T1000 (cell line): ENCODE measurements around the gene NKD1.

Experiments used
- DNase-seq: peaks from one replicate; lab custom pipeline; 2025; ENCODE audit warnings: mixed read lengths; lab: John Stamatoyannopoulos, UW

The NKD1 gene

GRCh38 chr16:50601341-50601740, 53.1 kb downstream of the NKD1 start:
- DNase-seq, result no peak

- DNase-seq, result no peak
Measured at GRCh38 chr16:50602126-50602525, 53.9 kb downstream of the NKD1 start.

DNA sequence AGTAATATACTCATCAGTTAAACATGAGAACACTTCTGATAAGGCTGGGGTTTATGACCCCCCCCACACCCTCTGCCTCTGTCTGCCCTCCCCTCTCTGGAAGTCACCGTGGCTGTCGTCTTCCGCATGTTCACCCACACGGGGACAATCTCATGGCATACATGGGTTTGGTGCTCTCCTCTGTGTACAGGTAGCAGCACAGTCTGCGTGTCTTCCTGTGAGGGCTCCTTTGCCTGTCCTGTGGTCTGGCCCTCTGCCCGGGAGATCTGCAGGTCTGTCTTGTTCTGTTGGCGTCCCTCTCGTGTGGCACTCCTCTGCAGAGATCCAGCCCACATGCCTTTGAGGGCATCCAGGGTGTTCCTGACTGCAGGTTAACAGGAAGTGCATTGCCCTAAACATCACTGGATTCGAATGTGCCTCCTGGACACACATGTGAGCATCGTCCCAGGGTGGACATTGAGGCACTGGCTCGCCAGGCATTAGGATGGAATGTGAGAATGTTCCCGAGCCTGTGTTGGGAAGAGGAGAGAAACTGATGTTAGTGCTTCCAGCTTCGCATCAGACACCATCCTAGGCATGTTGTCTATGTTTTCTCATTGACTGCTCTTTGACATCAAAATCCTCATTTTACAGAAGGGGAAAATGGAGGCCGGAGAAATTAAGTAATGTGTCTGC, 54.5 kb downstream of the NKD1 start:
- DNase-seq, result no peak

DNA sequence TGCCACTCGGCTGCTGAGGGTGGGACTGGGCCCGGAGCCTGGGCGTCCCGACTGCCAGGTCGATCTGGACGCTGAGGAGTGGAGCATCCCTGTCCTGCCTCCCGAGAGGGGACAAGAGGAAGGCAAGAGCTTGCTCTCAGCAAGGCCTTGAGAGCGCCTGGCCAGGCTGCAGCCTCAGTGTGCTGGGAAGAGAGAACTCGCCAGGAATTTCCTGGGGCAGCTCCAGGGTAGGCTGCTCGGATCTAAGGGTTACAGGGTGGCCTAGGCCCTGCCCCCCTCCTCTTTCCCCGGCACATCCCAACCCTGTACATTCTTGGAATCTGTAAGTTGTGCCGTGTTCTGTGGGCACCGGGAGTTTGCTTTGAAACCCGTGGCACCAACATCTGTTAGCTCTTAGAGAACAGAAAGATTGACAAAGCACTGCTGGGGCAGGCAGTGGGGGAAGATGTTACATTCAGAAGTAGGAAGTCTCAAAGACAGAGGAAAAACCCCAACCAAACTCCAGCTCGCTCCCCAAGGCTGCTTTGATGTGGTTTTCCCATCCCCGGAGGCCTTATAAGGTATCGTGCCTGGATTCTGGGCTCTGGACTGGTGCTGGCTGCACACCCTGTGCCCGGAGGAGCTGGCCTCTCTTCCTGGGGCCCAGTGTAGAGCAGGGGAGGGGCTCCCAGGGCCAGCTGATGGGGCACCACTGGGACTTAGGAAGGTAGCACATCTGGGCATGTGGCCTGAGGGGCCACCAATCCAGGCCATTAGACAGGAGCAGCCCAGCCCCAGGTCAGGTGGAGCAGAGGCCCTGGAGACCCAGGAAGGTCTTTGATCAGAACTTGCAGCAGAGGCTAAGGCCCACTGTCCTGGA, 55.2 kb downstream of the NKD1 start:
- DNase-seq, result no peak

DNA sequence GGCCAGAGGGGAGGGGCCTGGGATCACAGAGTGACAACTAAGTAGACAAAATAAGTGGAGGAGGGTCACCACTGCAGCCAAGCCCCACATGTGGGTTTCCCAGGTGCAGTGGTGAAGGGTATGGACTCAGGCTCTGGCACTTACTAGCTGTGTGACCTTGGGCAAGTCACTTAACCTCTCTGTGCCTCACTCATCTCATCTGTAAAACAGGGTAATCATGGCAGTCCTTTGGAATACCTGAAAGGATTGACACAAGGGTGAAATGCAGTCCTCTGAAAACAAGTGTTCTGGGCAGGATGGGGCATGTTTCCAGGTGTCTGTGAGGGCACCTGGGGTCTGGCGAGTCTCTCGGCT, 55.8 kb downstream of the NKD1 start:
- DNase-seq, result no peak

GRCh38 chr16:50604610-50605009, 56.4 kb downstream of the NKD1 start:
- DNase-seq, result no peak

DNA sequence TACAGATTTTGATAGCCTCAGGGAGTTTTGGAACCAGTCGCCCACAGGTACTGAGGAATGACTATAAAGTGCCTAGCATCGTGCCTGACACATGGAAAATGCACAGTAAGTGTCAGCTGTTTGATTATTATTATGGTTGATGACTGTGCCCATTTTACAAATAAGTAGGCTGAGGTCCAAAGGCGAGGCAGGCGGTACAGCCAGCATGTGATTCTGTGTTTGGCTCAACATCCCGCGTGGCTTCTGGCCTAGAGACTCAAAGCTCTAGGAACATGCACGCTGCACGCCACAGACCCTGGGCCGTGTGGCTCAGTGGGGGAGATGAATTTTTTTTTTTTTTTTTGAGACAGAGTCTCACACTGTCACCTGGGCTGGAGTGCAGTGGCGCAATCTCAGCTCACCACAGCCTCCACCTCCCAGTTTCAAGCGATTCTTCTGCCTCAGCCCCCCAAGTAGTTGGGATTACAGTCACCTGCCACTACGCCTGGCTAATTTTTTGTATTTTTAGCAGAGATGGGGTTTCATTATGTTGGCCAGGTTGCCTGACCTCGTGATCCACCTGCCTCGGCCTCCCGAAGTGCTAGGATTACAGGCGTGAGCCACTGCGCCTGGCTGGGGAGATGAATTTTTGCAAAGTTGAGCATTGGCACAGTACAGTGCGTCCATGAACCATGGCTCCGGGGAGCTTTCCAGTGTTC, 57.7 kb downstream of the NKD1 start:
- no peak for DNase-seq

- no peak for DNase-seq
Measured at GRCh38 chr16:50606431-50607050, 58.3 kb downstream of the NKD1 start.

GRCh38 chr16:50607051-50607431, 58.8 kb downstream of the NKD1 start:
- DNase-seq, result no peak

DNA sequence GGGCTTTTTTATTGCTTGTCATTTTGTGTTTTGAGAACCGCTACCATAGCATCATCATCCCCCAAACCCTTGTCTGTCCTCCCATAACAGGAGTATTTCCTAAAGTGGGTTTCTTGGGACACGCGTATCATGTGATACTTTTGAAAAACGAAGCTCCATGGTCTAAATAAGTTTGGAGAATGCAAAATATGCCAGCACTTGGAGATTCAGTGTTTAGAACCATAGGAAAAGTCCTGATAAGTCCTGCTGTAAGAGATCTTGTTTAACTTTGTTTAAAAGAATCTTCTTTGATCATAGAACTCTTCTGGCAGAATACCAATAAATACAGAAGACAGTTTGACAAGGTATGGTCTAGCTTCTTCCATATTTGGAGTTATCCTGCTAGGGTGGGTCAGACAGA, 59.3 kb downstream of the NKD1 start:
- no peak for DNase-seq

DNA sequence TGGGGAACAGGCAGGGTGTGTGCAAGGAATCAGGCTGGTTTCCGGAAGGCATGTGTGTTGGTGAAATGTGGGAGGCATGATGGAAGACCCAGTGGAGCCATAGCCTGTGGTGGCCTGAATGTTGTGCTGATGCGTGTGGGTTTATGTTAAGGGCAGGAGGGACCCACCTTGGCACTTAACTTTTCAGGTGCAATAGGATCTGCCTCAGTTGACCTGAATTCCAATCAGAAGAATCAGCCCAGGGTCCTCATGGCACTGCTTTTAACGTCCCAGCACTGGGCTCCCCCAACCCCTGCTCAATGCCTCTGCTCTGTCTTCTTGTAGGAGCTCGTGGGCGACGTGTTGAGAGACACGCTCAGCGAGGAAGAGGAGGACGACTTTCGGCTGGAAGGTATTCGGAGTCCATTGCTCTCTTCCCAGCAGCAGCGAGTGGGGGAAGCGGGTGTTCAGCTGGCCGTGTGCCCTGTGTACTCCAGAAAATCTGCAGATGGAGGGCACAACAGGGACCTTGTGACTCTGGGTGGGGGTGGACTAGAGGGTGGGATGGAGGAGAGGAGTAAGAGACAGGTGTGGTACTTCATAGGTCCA, 59.9 kb downstream of the NKD1 start:
- DNase-seq, result no peak

- no peak for DNase-seq
Measured at GRCh38 chr16:50609049-50609448, 60.9 kb downstream of the NKD1 start.

GRCh38 chr16:50609471-50609870, 61.3 kb downstream of the NKD1 start:
- DNase-seq, result no peak

DNA sequence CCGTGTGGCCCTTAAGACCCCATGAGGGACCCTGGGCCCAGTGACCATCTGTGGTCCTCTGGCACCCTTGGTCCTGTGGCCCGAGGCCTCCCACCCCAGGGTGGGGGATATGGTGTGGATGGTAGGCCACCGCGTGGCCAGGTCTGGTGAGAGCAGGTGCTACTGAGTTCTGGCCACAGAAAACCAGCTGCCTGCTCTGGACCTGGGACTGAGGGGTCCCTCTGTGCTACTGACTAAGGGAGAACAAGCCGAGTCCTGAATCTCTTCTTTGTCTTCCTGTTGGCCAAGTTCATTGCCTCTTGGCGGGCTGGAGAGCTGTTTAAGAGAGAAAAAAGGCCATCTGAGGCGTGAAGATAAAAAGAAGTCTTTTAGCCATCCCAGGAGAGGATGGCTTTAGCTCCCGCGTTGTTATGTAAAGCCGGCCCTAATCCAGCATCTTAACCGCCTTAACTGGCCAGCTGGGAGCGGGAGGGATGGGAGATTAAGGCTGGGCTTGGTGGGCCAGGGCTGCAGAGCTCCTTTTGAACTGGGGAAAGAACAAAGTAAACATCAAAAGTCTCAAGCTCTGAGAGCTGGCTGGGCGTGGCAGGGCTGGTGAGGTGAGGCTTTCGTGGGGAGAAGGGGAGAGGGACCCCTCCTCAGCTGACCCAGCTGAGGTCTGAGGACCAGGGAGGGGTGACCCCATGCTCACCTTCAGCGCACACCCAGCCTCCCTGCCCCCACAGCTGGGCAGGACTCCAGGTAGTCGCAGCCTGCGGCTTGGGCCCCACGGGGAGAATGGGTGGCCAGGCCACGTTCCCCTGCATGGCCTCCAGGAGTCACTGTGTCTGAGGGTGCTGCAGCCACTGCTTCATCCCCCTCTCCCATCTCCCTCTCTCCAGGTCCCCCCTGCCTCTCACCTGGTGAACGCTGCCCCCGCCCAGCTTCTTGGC, 62.4 kb downstream of the NKD1 start:
- no peak for DNase-seq

DNA sequence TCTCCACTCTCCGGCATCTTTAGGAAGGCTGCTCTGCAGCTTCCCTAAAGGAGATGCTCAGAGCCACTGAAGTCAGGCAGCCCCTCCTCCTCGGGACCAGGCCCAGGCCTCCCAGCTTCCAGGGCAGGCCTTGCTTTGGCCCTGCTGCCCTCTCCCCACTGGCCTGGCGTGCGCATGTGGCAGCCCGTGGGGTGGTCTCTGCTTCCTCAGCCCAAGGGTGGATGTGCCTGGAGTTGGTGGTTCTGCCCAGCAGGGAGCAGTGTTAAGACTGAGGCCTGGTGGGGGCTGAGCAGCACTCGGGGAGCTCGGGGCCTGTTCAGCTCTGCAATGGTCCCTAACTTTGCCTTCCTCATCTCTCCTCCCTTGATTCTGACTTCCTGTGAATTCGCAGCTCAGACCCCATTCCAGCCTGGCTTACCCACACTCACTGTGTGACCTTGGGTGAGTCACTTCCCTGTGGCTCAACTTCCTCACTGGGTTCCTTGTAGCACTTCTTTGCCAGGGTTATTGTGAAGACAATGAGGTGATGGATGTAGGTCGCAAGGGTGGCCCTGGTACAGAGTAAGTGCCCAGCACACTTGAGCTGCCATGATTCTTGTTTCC, 63.2 kb downstream of the NKD1 start:
- DNase-seq, result no peak

DNA sequence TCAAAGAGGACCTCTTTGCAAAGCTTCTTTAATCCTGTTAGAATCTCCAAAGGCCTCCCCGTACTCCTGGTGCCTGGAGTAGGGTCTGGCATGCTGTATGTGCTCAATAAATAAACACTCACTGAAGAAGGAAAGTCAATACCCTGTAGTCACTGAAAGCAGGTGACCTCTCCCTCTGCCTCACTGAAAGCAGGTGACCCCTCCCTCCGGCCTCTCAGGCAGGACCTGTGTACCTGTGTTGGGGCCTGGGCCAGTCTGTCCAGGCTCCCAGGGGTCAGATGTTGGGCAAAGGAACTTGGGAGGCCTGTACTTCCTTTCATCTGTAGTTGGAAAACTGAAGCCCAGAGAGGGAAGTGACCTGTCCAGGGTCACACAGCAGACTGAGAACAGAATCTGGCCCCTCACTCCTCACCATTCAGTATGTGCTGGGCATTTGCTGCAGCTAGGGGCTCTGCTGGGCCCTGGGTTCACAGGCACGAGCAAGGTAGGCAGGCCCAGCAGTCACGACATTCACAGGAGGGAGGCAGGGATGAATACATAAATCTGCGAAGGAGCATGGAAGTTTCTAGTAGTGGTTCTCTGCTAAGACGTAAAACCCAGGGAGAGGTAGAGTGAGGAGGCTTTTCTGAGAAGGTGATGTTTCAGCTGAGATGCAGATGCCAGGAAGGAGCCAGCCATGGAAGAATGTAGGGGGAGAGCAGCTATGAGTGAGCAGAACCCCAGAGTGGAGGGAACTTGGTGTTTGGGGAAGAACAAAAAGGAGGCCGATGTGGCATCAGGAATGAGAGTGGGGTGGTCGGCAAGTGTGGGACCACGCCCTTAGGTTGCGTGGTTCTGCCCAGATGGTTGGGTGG, 64.0 kb downstream of the NKD1 start:
- no peak for DNase-seq

DNA sequence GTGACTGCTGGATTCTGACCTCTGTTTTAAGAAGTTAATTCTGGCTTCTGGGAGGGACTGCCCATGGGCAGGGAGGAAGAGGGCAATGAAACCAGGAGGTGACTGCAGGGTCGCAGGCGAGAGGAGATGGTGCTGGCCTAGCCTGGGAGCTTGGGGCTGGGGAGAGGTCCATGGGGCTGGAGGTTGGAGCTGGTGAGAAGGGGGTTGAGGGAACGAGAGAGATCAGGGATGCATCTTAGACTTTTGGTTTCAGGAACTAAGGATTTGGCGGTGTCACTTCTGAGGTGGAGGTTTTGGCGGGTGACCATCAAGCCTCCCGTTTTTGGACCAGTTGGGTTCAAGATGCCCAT, 64.6 kb downstream of the NKD1 start:
- no peak for DNase-seq

DNA sequence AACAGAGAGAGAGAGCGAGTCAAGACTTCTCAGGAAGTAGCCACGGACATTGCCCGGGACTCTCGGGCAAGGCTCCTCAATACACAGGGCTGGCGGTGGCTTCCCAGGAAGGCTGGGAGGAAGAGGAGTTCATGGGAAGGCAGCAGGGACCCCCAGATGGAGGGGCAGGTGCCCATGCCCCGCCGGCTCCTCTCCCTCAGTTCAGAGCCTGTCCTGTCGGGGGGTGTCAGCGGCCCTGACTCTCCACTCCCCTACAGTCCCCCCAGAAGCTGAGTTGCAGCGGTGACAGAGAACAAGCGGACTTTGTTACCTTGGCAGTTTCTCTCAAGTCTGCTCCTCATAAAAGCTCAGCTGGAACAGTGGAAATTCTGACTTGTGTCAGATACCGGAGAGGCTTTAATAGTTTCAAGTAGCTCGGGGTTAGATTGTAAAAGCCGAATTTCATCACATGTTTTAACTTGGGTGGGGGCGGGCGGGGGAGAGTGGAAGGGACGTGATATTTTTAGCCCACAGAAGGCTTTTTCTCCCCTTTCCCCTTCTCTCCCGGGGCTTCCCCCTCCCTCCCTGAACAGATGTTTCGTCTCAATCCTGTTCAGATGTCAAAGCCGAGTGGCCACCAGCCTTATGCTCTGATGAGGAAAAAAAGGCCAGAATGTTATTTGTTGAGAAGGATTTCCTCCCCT, 65.2 kb downstream of the NKD1 start:
- no peak for DNase-seq

DNA sequence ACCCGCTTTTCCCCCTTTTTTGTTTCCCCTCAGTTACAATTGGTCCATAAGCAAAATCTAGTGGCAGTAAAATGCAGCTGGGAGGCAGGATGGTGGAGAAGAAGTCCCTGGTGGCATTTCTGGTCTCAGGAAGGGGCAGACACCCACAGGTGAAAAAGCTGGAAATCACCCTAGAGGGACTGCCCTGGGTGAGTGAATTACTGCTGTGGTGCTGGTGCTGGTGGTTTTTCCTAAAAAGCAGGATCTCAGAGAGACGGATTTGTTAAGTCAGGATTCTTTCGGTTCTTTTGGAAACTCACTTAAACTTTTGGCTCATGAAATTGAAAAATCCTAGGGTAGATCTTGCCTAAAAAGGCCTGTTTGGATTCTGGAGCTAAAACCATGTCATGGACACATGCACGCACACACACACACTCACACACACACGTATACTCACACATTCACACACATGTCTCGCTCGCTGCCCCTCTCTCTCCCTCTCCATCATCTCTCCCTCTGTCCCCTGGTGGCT, 65.8 kb downstream of the NKD1 start:
- no peak for DNase-seq
